Gastroesophageal sphincter (tissue), 4 donors: ENCODE data around the gene SNX11. TPM values are rescaled to one million over a fixed set of nuclear protein-coding genes. Genes with fewer than 3 reads are reported as not detected.
A peak's percentile ranks its signal among the peaks of the same experiment; 100 is the strongest.

ENCODE experiments used
- ATAC-seq: fragments of 150-250 bp; one replicate; pipeline ENCODE4 v1.9.1; 2016; ENCODE audit warnings: mild to moderate bottlenecking, moderate library complexity
- H3K27ac ChIP-seq, 4 donors: fragments of 200-600 bp; sonication (generic) in 3 of 4; 1 replicate in 3 of 4; 2 replicates in 1 of 4; pipeline ENCODE4 v1.5.1; 2016 to 2019
- H3K27me3 ChIP-seq: fragments of 200-600 bp; sonication (generic); one replicate; pipeline ENCODE4 v1.5.1; 2019
- H3K36me3 ChIP-seq, 2 donors: fragments of 200-600 bp; sonication (generic); one replicate each; pipeline ENCODE4 v1.5.1; 2019; ENCODE audit warnings: control low read depth in 1 of 2
- H3K4me1 ChIP-seq, 3 donors: fragments of 200-600 bp; sonication (generic); 1 replicate in 2 of 3; 2 replicates in 1 of 3; pipeline ENCODE4 v1.5.1; 2016 to 2019; ENCODE audit warnings: control low read depth in 2 of 3
- H3K4me3 ChIP-seq, 2 donors: fragments of 200-600 bp; sonication (generic); one replicate each; pipeline ENCODE4 v1.5.1; 2019; ENCODE audit warnings: mild to moderate bottlenecking in 1 of 2, moderate library complexity in 1 of 2
- H3K9me3 ChIP-seq, 3 donors: fragments of 200-600 bp; sonication (generic); one replicate each; pipeline ENCODE4 v1.5.1; 2017 to 2019; ENCODE audit warnings: control low read depth in 2 of 3
- EP300 ChIP-seq: sonication (generic); formaldehyde crosslinking; IDR thresholded peaks from one replicate; pipeline ENCODE4 v1.6.1; 2017; ENCODE audit warnings: antibody characterized with exemption, mild to moderate bottlenecking
- POLR2A ChIP-seq, 2 donors: fragments of 450-650 bp; IDR thresholded peaks; one replicate each; pipeline ENCODE4 v1.6.1; 2017; ENCODE audit warnings: antibody characterized with exemption in 2 of 2, mild to moderate bottlenecking in 2 of 2, moderate library complexity in 1 of 2
- POLR2AphosphoS5 ChIP-seq: sonication (generic); formaldehyde crosslinking; IDR thresholded peaks from one replicate; pipeline ENCODE4 v1.6.1; 2017; ENCODE audit warnings: antibody characterized with exemption
- WGBS, 2 donors: methylation state at CpG; one replicate each; pipeline ENCODE4 v1.1.5; 2018; ENCODE audit warnings: low coverage in 1 of 2; 5-methylcytosine and 5-hydroxymethylcytosine counted together
- total RNA-seq, 4 donors: library from RNA; depleted of rRNA; stranded (reverse); fragments of >200 nt; gene quantifications; one replicate each; pipeline ENCODE4 v1.1.0, GENCODE V29; 2016
- TF ChIP-seq, protein P1 (sequence below), 4 experiments: fragments of 200-600 bp in 2 of 4; fragments of 450-650 bp in 2 of 4; sonication (generic) in 1 of 4; IDR thresholded peaks; one replicate each; pipeline ENCODE4 v1.5.1; 2017 to 2019; ENCODE audit warnings: antibody characterized with exemption in 4 of 4, mild to moderate bottlenecking in 2 of 4, moderate library complexity in 2 of 4

SNX11 gene
- total RNA-seq, 4 donors from 2014 or later = 12.4 to 20.5 (median 16.8) TPM

DNA sequence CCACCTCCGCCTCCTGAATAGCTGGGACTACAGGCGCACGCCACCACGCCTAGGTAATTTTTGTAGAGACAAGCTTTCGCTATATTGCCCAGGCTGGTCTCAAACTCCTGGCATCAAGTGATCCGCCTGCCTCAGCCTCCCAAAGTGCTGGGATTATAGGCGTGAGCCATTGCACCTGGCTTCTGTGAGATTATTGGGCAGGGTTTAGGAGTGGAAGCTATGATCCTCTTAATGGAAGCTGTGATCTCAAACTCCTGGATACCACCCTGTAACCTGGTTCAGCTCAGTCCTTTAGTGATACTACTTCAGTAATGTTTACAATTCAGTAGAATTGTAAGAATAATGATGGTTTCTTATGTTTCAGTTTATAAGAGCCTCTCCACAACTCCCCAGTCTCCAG lies 45.3 kb upstream of the SNX11 start:
- peaks cover 0 to 53% (median 3%) of the 10 kb centered on the region in 3 donors for H3K4me1 ChIP-seq
- H3K27ac ChIP-seq = peak overlapping the region in 3 of 4 donors; percentile 44 to 60 (median 54)
- ATAC-seq = no peak
- H3K36me3 ChIP-seq = peaks cover 0 to 100% of the 10 kb centered on the region in 2 donors
- H3K4me3 ChIP-seq = no peak overlapping the region
- WGBS, 2 donors = 100% methylated on average over 1 of the region's 7 CpGs; no CpG with 5 or more reads in 1 of the 2 donors
- H3K27me3 ChIP-seq = no peaks in the 10 kb centered on the region
- TF ChIP-seq EP300 (no peak), POLR2AphosphoS5 (no peak), POLR2A (IDR thresholded peaks at IDR 0.05) (no peak)
- TF ChIP-seq, protein P1, sequence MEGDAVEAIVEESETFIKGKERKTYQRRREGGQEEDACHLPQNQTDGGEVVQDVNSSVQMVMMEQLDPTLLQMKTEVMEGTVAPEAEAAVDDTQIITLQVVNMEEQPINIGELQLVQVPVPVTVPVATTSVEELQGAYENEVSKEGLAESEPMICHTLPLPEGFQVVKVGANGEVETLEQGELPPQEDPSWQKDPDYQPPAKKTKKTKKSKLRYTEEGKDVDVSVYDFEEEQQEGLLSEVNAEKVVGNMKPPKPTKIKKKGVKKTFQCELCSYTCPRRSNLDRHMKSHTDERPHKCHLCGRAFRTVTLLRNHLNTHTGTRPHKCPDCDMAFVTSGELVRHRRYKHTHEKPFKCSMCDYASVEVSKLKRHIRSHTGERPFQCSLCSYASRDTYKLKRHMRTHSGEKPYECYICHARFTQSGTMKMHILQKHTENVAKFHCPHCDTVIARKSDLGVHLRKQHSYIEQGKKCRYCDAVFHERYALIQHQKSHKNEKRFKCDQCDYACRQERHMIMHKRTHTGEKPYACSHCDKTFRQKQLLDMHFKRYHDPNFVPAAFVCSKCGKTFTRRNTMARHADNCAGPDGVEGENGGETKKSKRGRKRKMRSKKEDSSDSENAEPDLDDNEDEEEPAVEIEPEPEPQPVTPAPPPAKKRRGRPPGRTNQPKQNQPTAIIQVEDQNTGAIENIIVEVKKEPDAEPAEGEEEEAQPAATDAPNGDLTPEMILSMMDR (IDR thresholded peaks at IDR 0.05) = no peak
- H3K9me3 ChIP-seq = no peaks in the 10 kb centered on the region

DNA sequence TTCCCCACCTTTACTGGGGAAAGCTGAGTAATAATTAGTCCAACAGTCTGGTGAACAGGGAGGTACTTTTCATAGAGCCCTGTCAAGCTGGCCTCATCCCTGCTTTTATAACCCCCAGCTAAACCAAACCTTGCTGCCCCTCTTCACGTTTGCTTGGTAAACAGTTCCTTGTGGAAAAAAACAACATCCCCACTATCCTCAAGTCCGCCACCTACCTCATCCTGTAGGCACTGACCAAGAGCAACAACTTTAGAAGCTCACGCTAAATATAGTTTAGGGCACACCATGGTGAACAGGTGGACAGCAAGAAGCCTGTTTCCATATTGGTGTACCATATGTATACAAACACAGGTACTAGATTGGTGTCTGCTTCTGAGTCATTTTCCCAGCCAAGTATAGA lies 42.9 kb upstream of the SNX11 start:
- Histone ChIP-seq H3K4me1 (peaks cover 0 to 56% (median under 1%) of the 10 kb centered on the region in 3 donors), H3K36me3 (peaks cover 0 to 100% of the 10 kb centered on the region in 2 donors), H3K27ac (peak overlapping the region in 3 of 4 donors; percentile 43 to 50 (median 48)), H3K9me3 (no peaks in the 10 kb centered on the region), H3K27me3 (no peaks in the 10 kb centered on the region), H3K4me3 (no peak overlapping the region)
- ATAC-seq = no peak
- TF ChIP-seq POLR2A (IDR thresholded peaks at IDR 0.05) (no peak), POLR2AphosphoS5 (no peak), EP300 (no peak)
- TF ChIP-seq, protein P1 (IDR thresholded peaks at IDR 0.05) = no peak
- WGBS, 2 donors = 50 to 67% methylated on average over 2 to 3 of the region's 3 CpGs

DNA sequence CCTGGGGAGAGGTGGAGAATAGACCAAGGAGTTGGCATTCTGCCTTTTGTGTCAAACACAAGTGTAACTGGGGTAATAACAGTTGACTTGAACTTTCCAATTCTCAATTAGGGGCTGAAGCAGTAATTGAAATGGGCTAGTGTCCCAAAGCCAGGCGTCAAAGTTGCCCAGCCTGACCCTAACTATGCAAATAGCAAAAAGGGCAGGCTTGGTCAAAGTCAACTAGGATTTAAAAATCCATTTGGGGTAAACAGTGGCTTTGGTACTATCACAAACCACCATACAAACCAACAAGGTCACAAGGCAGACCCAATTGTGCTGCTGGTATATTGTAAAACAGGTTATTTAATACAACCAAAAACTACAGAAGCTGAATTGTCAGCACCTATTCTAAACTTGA lies 41.4 kb upstream of the SNX11 start:
- TF ChIP-seq EP300 = no peak
- no peak for TF ChIP-seq POLR2A (IDR thresholded peaks at IDR 0.05)
- TF ChIP-seq POLR2AphosphoS5 = no peak
- TF ChIP-seq, protein P1 (IDR thresholded peaks at IDR 0.05) = no peak
- no peaks in the 10 kb centered on the region for H3K9me3 ChIP-seq
- H3K4me1 ChIP-seq = peaks cover 0 to 43% (median 0%) of the 10 kb centered on the region in 3 donors
- WGBS, 2 donors = 64% methylated on average over 1 of the region's 1 CpG; no CpG with 5 or more reads in 1 of the 2 donors
- H3K27ac ChIP-seq = peak overlapping the region in 2 of 4 donors; percentile 50 to 52
- H3K27me3 ChIP-seq = no peaks in the 10 kb centered on the region
- ATAC-seq = no peak
- H3K4me3 ChIP-seq = no peak overlapping the region
- H3K36me3 ChIP-seq = peaks cover 0 to 99% of the 10 kb centered on the region in 2 donors

DNA sequence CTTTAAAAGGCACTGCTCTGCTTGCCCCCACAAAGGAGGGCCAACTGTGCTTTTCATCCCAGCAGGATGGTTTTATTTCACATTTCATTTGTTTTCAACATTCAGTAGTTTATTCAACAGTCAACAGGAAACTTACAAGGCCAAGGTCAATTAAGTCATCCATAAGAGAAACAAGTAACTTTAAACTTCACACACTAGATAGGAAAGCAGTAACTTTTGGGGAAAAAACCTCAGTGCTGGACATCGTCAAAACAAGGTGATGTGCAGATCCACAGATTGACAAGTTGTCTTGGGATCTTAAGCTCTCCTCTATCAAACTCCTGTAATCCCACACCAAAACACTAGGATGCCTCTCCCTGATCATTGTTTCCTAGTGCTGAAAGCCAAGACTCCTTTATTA lies 40.9 kb upstream of the SNX11 start:
- Histone ChIP-seq H3K27ac (peak overlapping the region in 1 of 4 donors; percentile 50), H3K36me3 (peaks cover 0 to 99% of the 10 kb centered on the region in 2 donors)
- no peak for ATAC-seq

More for the DNA sequence above, 40.9 kb upstream of the SNX11 start:
- TF ChIP-seq, protein P1 (IDR thresholded peaks at IDR 0.05) = no peak
- TF ChIP-seq POLR2AphosphoS5 (no peak), POLR2A (IDR thresholded peaks at IDR 0.05) (no peak), EP300 (no peak)
- H3K9me3 ChIP-seq = no peaks in the 10 kb centered on the region
- WGBS, 2 donors = 70 to 75% methylated on average over 1 of the region's 1 CpG
- no peak overlapping the region for H3K4me3 ChIP-seq
- H3K4me1 ChIP-seq = peaks cover 0 to 43% (median 0%) of the 10 kb centered on the region in 3 donors
- no peaks in the 10 kb centered on the region for H3K27me3 ChIP-seq
